Fibroblast of lung (primary cell): ENCODE measurements around the gene AP4S1. TPM values are rescaled to one million over a fixed set of nuclear protein-coding genes. Genes with fewer than 3 reads are reported as not detected.

Source experiments
- DNase-seq, 2 donors: peaks; one replicate each; pipeline versions ENCODE4 v3.0.0 to v3.0.0-alpha.2; 2010; ENCODE audit warnings: low read depth in 2 of 2
- H2AFZ ChIP-seq: 2 replicates; pipeline ENCODE4 v1.5.1; 2012; ENCODE audit warnings: low read length, control low read depth, inconsistent platforms
- H3K27ac ChIP-seq: 2 replicates; pipeline ENCODE4 v1.5.1; 2011; ENCODE audit warnings: low read length, control low read depth; ENCODE audit not compliant: insufficient read depth
- H3K27me3 ChIP-seq: 2 replicates; pipeline ENCODE4 v1.5.1; 2011; ENCODE audit warnings: mild to moderate bottlenecking, low read length; ENCODE audit not compliant: control insufficient read depth, insufficient read depth
- H3K36me3 ChIP-seq: 2 replicates; pipeline ENCODE4 v1.5.1; 2011; ENCODE audit warnings: low read length; ENCODE audit not compliant: control insufficient read depth, insufficient read depth
- H3K4me1 ChIP-seq: 2 replicates; pipeline ENCODE4 v1.5.1; 2011; ENCODE audit warnings: low read length; ENCODE audit not compliant: control insufficient read depth, insufficient read depth; ENCODE audit errors: extremely low read depth
- H3K4me2 ChIP-seq: 2 replicates; pipeline ENCODE4 v1.5.1; 2011; ENCODE audit warnings: low read length, control low read depth; ENCODE audit not compliant: insufficient read depth; ENCODE audit errors: extremely low read depth
- H3K4me3 ChIP-seq, 4 experiments: fragments of 200-600 bp in 1 of 4; sonication (generic) in 1 of 4; replicated peaks in 1 of 4; 2 replicates each; pipeline ENCODE4 v1.5.1; 2011 to 2016; ENCODE audit warnings: low read length in 4 of 4, low read depth in 3 of 4, mild to moderate bottlenecking in 3 of 4, control low read depth in 2 of 4, inconsistent platforms in 1 of 4, mixed read lengths in 1 of 4; ENCODE audit not compliant: insufficient read depth in 1 of 4; ENCODE audit errors: control extremely low read depth in 1 of 4
- H3K79me2 ChIP-seq: 2 replicates; pipeline ENCODE4 v1.5.1; 2012; ENCODE audit warnings: mild to moderate bottlenecking, low read length, inconsistent platforms; ENCODE audit not compliant: control insufficient read depth, insufficient read depth
- H3K9ac ChIP-seq: 2 replicates; pipeline ENCODE4 v1.5.1; 2011; ENCODE audit warnings: mild to moderate bottlenecking, low read length, control low read depth; ENCODE audit not compliant: insufficient read depth
- H3K9me3 ChIP-seq: 2 replicates; pipeline ENCODE4 v1.5.1; 2012; ENCODE audit warnings: low read depth, low read length; ENCODE audit not compliant: control insufficient read depth, insufficient read depth
- H4K20me1 ChIP-seq: 2 replicates; pipeline ENCODE4 v1.5.1; 2011; ENCODE audit warnings: low read length; ENCODE audit not compliant: control insufficient read depth, insufficient read depth; ENCODE audit errors: extremely low read depth
- CTCF ChIP-seq, 2 donors: IDR thresholded peaks in 1 of 2; conservative IDR thresholded peaks in 1 of 2; 1 replicate in 1 of 2; 2 replicates in 1 of 2; pipeline ENCODE4 v1.5.1; 2011 to 2012; ENCODE audit warnings: low read length in 2 of 2, control low read depth in 1 of 2, inconsistent platforms in 1 of 2, low read depth in 1 of 2, mild to moderate bottlenecking in 1 of 2
- EZH2 ChIP-seq: IDR thresholded peaks from 2 replicates; pipeline ENCODE4 v1.5.1; 2012; ENCODE audit warnings: low read length, control low read depth, mild to moderate bottlenecking; ENCODE audit errors: missing control alignments
- polyA plus RNA-seq, 2 donors: library from polyadenylated mRNA; depleted of rRNA in 1 of 2; stranded (reverse) in 1 of 2; unstranded in 1 of 2; fragments of >200 nt; gene quantifications; 2 replicates each; pipeline ENCODE4 v1.2.1, GENCODE V29; 2011 to 2012; ENCODE audit warnings: missing spikeins in 1 of 2
- total RNA-seq: library from RNA; depleted of rRNA; stranded (reverse); fragments of >200 nt; gene quantifications from 2 replicates; pipeline ENCODE4 v1.2.1, GENCODE V29; 2014

The AP4S1 gene
- total and polyA plus RNA-seq, 2 donors (not counting 1 experiment from before 2014, with no cell fraction given) = 5.6 to 7.1 TPM

DNA sequence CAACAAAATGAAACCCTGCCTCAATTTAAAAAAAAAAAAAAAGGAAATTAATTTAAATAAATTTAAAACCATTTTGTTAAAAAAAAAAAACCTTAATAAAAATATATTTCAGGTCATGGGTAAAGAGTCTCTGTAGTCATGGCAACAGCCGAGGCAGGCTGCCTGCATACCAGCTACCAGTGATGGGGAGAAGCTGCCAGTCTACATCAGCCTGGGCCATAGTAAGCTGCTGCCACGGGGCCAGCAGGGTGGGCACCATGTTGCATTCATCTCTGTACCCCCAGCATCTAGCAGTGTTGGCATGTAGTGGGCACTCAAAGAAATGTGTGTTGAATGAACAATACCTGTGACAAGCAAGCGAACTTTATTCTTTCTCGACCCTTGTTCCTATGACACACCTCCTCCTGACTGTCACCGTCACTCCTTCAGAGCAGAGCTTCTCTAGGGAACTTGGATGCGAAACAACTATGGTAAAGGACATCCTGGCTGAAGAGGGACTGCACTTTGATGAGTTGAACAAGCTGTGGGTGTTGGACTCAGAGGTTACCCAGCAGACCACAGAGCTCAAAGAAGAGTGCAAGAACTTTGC is 7.3 kb upstream of the AP4S1 start:
- H3K79me2 ChIP-seq = peaks cover 87% of the 10 kb centered on the region
- no peak for DNase-seq
- H3K4me2 ChIP-seq = no peak overlapping the region
- H3K4me1 ChIP-seq = no peaks in the 10 kb centered on the region
- no peaks in the 10 kb centered on the region for H3K27me3 ChIP-seq
- TF ChIP-seq EZH2 = no peak
- TF ChIP-seq CTCF (conservative IDR thresholded peaks at IDR 0.05 in 1 of 2, IDR thresholded peaks at IDR 0.05 in 1 of 2; ENCODE audit: low read depth in 1 of 2, low read length in 2 of 2) = no peak
- H3K9ac ChIP-seq = no peak overlapping the region
- H3K36me3 ChIP-seq = no peaks in the 10 kb centered on the region
- no peaks in the 10 kb centered on the region for H3K9me3 ChIP-seq
- no peak overlapping the region for H3K4me3 ChIP-seq
- H2AFZ ChIP-seq = no peak overlapping the region
- no peaks in the 10 kb centered on the region for H4K20me1 ChIP-seq
- no peak overlapping the region for H3K27ac ChIP-seq

GRCh38 chr14:31020834-31021575 is 4.4 kb upstream of the AP4S1 start:
- no peak for TF ChIP-seq EZH2
- TF ChIP-seq CTCF (conservative IDR thresholded peaks at IDR 0.05 in 1 of 2, IDR thresholded peaks at IDR 0.05 in 1 of 2; ENCODE audit: low read depth in 1 of 2, low read length in 2 of 2) = no peak
- peaks cover 90% of the 10 kb centered on the region for H3K79me2 ChIP-seq
- no peaks in the 10 kb centered on the region for H3K27me3 ChIP-seq
- H3K27ac ChIP-seq = no peak overlapping the region
- no peak overlapping the region for H2AFZ ChIP-seq
- DNase-seq = no peak
- H3K36me3 ChIP-seq = no peaks in the 10 kb centered on the region
- no peaks in the 10 kb centered on the region for H4K20me1 ChIP-seq
- H3K9ac ChIP-seq = no peak overlapping the region
- H3K4me2 ChIP-seq = no peak overlapping the region
- no peaks in the 10 kb centered on the region for H3K4me1 ChIP-seq
- no peaks in the 10 kb centered on the region for H3K9me3 ChIP-seq
- no peak overlapping the region for H3K4me3 ChIP-seq

GRCh38 chr14:31021576-31021949 is 3.9 kb upstream of the AP4S1 start:
- H2AFZ ChIP-seq = no peak overlapping the region
- H3K9ac ChIP-seq = no peak overlapping the region
- no peaks in the 10 kb centered on the region for H3K27me3 ChIP-seq
- TF ChIP-seq EZH2 (no peak), CTCF (conservative IDR thresholded peaks at IDR 0.05 in 1 of 2, IDR thresholded peaks at IDR 0.05 in 1 of 2; ENCODE audit: low read depth in 1 of 2, low read length in 2 of 2) (no peak)
- no peaks in the 10 kb centered on the region for H4K20me1 ChIP-seq
- H3K4me3 ChIP-seq = no peak overlapping the region
- H3K79me2 ChIP-seq = peaks cover 87% of the 10 kb centered on the region
- no peak for DNase-seq
- H3K4me2 ChIP-seq = no peak overlapping the region
- H3K9me3 ChIP-seq = no peaks in the 10 kb centered on the region
- H3K4me1 ChIP-seq = no peaks in the 10 kb centered on the region
- H3K36me3 ChIP-seq = no peaks in the 10 kb centered on the region
- H3K27ac ChIP-seq = no peak overlapping the region
